Loucy (cell line): ENCODE measurements around the gene NR2F1-AS1.

ENCODE experiments used
- H2AFZ ChIP-seq: fragments of 200-600 bp; sonication (generic); 2 replicates; pipeline ENCODE4 v1.6.0; 2016; ENCODE audit warnings: antibody characterized with exemption, mild to moderate bottlenecking, low read length, moderate library complexity
- H3F3A ChIP-seq: fragments of 200-600 bp; 2 replicates; pipeline ENCODE4 v1.6.0; 2016; ENCODE audit warnings: antibody characterized with exemption, low read depth, mild to moderate bottlenecking
- H3K27me3 ChIP-seq: fragments of 200-600 bp; sonication (generic); 2 replicates; pipeline ENCODE4 v1.6.1; 2014; ENCODE audit warnings: low read length, mild to moderate bottlenecking; ENCODE audit not compliant: insufficient read depth, poor library complexity, severe bottlenecking
- H3K36me3 ChIP-seq: fragments of 200-600 bp; sonication (generic); 2 replicates; pipeline ENCODE4 v1.6.1; 2016; ENCODE audit warnings: low read length; ENCODE audit not compliant: insufficient read depth
- H3K4me1 ChIP-seq: fragments of 200-600 bp; sonication (generic); 2 replicates; pipeline ENCODE4 v1.5.1; 2014; ENCODE audit warnings: low read length, mild to moderate bottlenecking; ENCODE audit not compliant: insufficient read depth, poor library complexity, severe bottlenecking
- H3K4me2 ChIP-seq: fragments of 200-600 bp; sonication (generic); 2 replicates; pipeline ENCODE4 v1.6.0; 2014; ENCODE audit warnings: antibody characterized with exemption, low read length, low read depth, mild to moderate bottlenecking; ENCODE audit not compliant: poor library complexity, severe bottlenecking
- H3K4me3 ChIP-seq: fragments of 200-600 bp; sonication (generic); 2 replicates; pipeline ENCODE4 v1.5.1; 2014; ENCODE audit warnings: low read length, mild to moderate bottlenecking, mixed read lengths; ENCODE audit not compliant: poor library complexity, severe bottlenecking
- H3K79me2 ChIP-seq: fragments of 200-600 bp; sonication (generic); 2 replicates; pipeline ENCODE4 v1.6.1; 2014; ENCODE audit warnings: low read length; ENCODE audit not compliant: insufficient read depth
- H3K9ac ChIP-seq: fragments of 200-600 bp; sonication (generic); 2 replicates; pipeline ENCODE4 v1.6.0; 2014; ENCODE audit warnings: mild to moderate bottlenecking, low read depth, low read length, moderate library complexity; ENCODE audit not compliant: poor library complexity, severe bottlenecking
- H3K9me2 ChIP-seq: fragments of 200-600 bp; sonication (generic); replicated peaks from 2 replicates; pipeline ENCODE4 v1.6.1; 2016; ENCODE audit warnings: low read depth, low read length, mixed read lengths
- H3K9me3 ChIP-seq: fragments of 200-600 bp; sonication (generic); 2 replicates; pipeline ENCODE4 v1.6.1; 2014; ENCODE audit warnings: mild to moderate bottlenecking, antibody characterized with exemption, low read length, low read depth; ENCODE audit not compliant: insufficient read depth
- H4K20me1 ChIP-seq: fragments of 200-600 bp; sonication (generic); 2 replicates; pipeline ENCODE4 v1.6.0; 2014; ENCODE audit warnings: antibody characterized with exemption, low read length, mild to moderate bottlenecking; ENCODE audit not compliant: insufficient read depth, poor library complexity, severe bottlenecking
- CTCF ChIP-seq: fragments of 200-600 bp; sonication (generic); conservative IDR thresholded peaks from 2 replicates; pipeline ENCODE4 v1.5.1; 2014; ENCODE audit warnings: mild to moderate bottlenecking, antibody characterized with exemption, low read length
- EZH2phosphoT487 ChIP-seq: fragments of 200-600 bp; IDR thresholded peaks from 2 replicates; pipeline ENCODE4 v1.6.1; 2018; ENCODE audit warnings: antibody characterized with exemption, mild to moderate bottlenecking, moderate library complexity, borderline replicate concordance

The NR2F1-AS1 gene

GRCh38 chr5:93587597-93588351 lies 6.8 kb upstream of the NR2F1-AS1 start:
- no peak overlapping the region for H3K9ac ChIP-seq
- no peak overlapping the region for H3K4me3 ChIP-seq
- H4K20me1 ChIP-seq, result no peaks in the 10 kb centered on the region
- H3K4me2 ChIP-seq, result no peak overlapping the region
- H3F3A ChIP-seq, result no peaks in the 10 kb centered on the region
- no peaks in the 10 kb centered on the region for H3K79me2 ChIP-seq
- TF ChIP-seq EZH2phosphoT487 (no peak), CTCF (no peak)
- H3K4me1 ChIP-seq, result no peaks in the 10 kb centered on the region
- no peaks in the 10 kb centered on the region for H3K36me3 ChIP-seq
- no peaks in the 10 kb centered on the region for H3K27me3 ChIP-seq
- H3K9me3 ChIP-seq, result no peaks in the 10 kb centered on the region
- H3K9me2 ChIP-seq, result no peaks in the 10 kb centered on the region
- no peak overlapping the region for H2AFZ ChIP-seq

- no peak overlapping the region for H3K4me2 ChIP-seq
- no peaks in the 10 kb centered on the region for H3F3A ChIP-seq
- TF ChIP-seq EZH2phosphoT487, result no peak
- no peak for TF ChIP-seq CTCF
- H4K20me1 ChIP-seq, result no peaks in the 10 kb centered on the region
- H2AFZ ChIP-seq, result no peak overlapping the region
- no peaks in the 10 kb centered on the region for H3K79me2 ChIP-seq
- H3K9ac ChIP-seq, result no peak overlapping the region
- no peaks in the 10 kb centered on the region for H3K4me1 ChIP-seq
- H3K9me2 ChIP-seq, result no peaks in the 10 kb centered on the region
- no peaks in the 10 kb centered on the region for H3K27me3 ChIP-seq
- H3K4me3 ChIP-seq, result no peak overlapping the region
- no peaks in the 10 kb centered on the region for H3K36me3 ChIP-seq
- H3K9me3 ChIP-seq, result no peaks in the 10 kb centered on the region
These were observed 5.9 kb upstream of the NR2F1-AS1 start for GRCh38 chr5:93586736-93587596.

- TF ChIP-seq CTCF, result no peak
- TF ChIP-seq EZH2phosphoT487, result no peak
- H3K9me2 ChIP-seq, result no peaks in the 10 kb centered on the region
- H3K79me2 ChIP-seq, result no peaks in the 10 kb centered on the region
- no peaks in the 10 kb centered on the region for H3K36me3 ChIP-seq
- no peak overlapping the region for H3K4me3 ChIP-seq
- no peaks in the 10 kb centered on the region for H3F3A ChIP-seq
- H3K9me3 ChIP-seq, result no peaks in the 10 kb centered on the region
- no peak overlapping the region for H2AFZ ChIP-seq
- no peaks in the 10 kb centered on the region for H3K4me1 ChIP-seq
- no peak overlapping the region for H3K9ac ChIP-seq
- H3K4me2 ChIP-seq, result no peak overlapping the region
- no peaks in the 10 kb centered on the region for H3K27me3 ChIP-seq
- H4K20me1 ChIP-seq, result no peaks in the 10 kb centered on the region
These were observed 4.9 kb upstream of the NR2F1-AS1 start for GRCh38 chr5:93585767-93586385.
